H1 (cell line): ENCODE data around the gene SH3RF3. TPM values are rescaled to one million over a fixed set of nuclear protein-coding genes. Genes with fewer than 3 reads are reported as not detected.

Experiments used
- E2F6 ChIP-seq: IDR thresholded peaks from 2 replicates; pipeline ENCODE4 v1.6.1; 2012; ENCODE audit warnings: inconsistent platforms
- EGR1 ChIP-seq: IDR thresholded peaks from 2 replicates; pipeline ENCODE4 v1.6.1; 2011; ENCODE audit warnings: low read depth, low read length, borderline replicate concordance
- NRF1 ChIP-seq: IDR thresholded peaks from 2 replicates; pipeline ENCODE4 v1.6.1; 2011; ENCODE audit warnings: mild to moderate bottlenecking, low read depth, low read length, improper control_type of control experiment
- RFX5 ChIP-seq: IDR thresholded peaks from 2 replicates; pipeline ENCODE4 v1.6.1; 2011; ENCODE audit warnings: low read depth, low read length, improper control_type of control experiment, borderline replicate concordance
- RNF2 ChIP-seq: fragments of 200-900, 300-1000 bp; sonication (generic); IDR thresholded peaks from 2 replicates; pipeline ENCODE4 v1.7.1; 2016; ENCODE audit warnings: borderline replicate concordance, low read depth, mild to moderate bottlenecking, antibody characterized with exemption, low read length; ENCODE audit not compliant: poor library complexity, severe bottlenecking; ENCODE audit errors: missing control alignments
- polyA plus RNA-seq, 7 experiments: library from polyadenylated mRNA; depleted of rRNA in 3 of 7; stranded (reverse) in 5 of 7; unstranded in 2 of 7; fragments of >200 nt in 5 of 7; fragments of 200-250 nt in 2 of 7; gene quantifications; 1 replicate in 5 of 7; 2 replicates in 1 of 7; 4 replicates in 1 of 7; pipeline versions ENCODE4 v1.2.1 to v1.2.3, GENCODE V29; 2011 to 2013; ENCODE audit warnings: missing spikeins in 2 of 7, mixed read lengths in 2 of 7
- total RNA-seq: library from RNA; stranded (reverse); fragmentation: NEBNext Ultra II Directional; extraction: Animal tissue kit (Norgen Biotek cat#: 25700); gene quantifications from 2 replicates; pipeline ENCODE4 v1.2.1, GENCODE V29; 2021

Gene SH3RF3
- total and polyA plus RNA-seq, 2 of the 8 experiments (the other 6 are each of a cell fraction or from before 2014, with no cell fraction given): 0.11 to 0.65 TPM

- no peak for TF ChIP-seq NRF1
- no peak for TF ChIP-seq E2F6
- no peak for TF ChIP-seq RNF2
- no peak for TF ChIP-seq RFX5
- no peak for TF ChIP-seq EGR1
Measured at GRCh38 chr2:109246616-109247015, 117.6 kb downstream of the SH3RF3 start (continued).
